Activated CD4-positive, alpha-beta T cell treated with anti-CD3 and anti-CD28 coated beads, Interleukin-2, amount 50 U/mL, for 16 hours (primary cell): ENCODE measurements around the gene CACNA1C.
"Not testable (repeated sequence)": the region's sequence is repeated elsewhere in the genome, so short reads cannot be mapped to it uniquely, and the experiment has no call there.

ENCODE experiments used
- DNase-seq: peaks from one replicate; pipeline ENCODE4 v3.0.0-alpha.2; 2020

The CACNA1C gene

DNA sequence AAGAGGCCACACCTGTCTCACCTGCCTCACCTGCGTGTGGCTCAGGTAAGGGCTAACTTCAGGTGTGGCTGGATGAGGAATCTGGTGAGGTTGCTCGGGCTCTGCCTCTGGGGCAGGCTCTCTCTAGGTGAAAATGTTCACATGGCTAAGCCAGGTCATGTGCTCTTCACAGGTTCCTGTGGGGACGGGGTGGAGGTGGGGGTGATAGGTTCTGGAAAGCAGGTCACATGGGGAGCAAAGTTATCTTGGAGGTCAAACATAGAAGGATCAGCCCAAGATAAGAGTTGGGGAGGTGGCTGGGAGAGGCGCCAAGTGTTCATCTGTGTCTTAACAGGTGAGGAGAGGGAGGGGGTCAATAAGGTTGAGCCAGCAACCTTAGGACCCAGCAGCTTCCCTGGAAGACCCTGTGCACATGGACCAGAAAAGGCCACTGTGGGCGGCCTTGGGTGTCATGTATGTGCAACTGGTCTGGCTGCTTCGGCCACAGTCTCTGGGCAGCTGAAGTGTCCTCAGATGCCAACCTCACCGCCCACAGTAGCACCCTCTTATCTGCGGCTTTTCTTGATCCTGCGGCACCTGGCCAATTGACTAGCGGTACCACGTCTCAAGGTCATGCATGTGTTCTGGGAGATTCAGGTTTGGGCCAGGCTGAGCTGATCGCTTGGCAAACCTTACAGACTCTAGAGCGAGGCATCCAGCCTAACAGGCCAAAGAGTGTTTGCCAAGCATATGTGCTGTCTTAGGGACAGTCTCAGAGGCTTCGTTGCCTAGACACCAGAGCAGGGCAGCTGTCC, 60.5 kb downstream of the CACNA1C start:
- no peak for DNase-seq

- no peak for DNase-seq
Measured at GRCh38 chr12:2114071-2114470, 61.3 kb downstream of the CACNA1C start.

GRCh38 chr12:2115101-2115845, 62.5 kb downstream of the CACNA1C start:
- no peak for DNase-seq

GRCh38 chr12:2117541-2117940, 64.8 kb downstream of the CACNA1C start:
- no peak for DNase-seq

GRCh38 chr12:2118061-2118460, 65.3 kb downstream of the CACNA1C start:
- DNase-seq: peak; percentile 5

DNA sequence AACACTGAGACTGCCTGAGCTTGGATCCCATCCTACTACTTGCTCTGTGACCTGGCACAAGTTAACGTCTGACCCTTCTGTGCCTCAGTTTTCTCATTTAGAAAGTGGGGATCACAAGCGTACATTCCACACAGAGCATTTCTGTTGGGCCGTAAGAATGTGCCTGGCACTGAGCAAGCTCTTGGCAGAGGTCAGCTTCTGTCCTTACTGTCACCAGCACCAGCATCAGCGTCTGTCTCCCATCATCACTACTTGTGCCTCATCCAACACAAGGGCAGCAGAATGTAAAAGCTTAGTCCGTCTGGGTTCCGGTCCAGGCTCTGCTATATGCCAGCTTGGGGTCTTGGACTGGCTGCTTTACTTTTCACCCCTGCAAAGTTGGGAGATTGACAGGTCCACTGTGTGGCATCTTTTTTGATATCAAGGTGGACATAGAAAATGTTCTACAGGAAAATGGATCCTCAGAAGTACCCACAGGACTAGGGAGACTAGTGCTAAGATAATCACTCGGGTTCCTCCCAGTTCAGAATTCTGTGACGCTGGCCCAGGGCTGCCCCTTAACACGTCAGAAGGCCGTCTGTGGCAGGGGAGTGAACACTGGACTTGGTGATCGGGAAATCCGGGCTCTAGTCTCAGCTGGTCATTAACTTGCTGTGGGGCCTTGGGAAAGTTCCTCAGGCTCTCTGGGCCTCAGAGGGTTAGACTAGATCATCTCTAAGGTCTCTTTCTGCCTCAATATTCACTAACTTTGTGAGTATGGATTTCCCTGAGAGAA, 65.9 kb downstream of the CACNA1C start:
- DNase-seq: no peak

GRCh38 chr12:2119266-2119665, 66.5 kb downstream of the CACNA1C start:
- DNase-seq: no peak

DNA sequence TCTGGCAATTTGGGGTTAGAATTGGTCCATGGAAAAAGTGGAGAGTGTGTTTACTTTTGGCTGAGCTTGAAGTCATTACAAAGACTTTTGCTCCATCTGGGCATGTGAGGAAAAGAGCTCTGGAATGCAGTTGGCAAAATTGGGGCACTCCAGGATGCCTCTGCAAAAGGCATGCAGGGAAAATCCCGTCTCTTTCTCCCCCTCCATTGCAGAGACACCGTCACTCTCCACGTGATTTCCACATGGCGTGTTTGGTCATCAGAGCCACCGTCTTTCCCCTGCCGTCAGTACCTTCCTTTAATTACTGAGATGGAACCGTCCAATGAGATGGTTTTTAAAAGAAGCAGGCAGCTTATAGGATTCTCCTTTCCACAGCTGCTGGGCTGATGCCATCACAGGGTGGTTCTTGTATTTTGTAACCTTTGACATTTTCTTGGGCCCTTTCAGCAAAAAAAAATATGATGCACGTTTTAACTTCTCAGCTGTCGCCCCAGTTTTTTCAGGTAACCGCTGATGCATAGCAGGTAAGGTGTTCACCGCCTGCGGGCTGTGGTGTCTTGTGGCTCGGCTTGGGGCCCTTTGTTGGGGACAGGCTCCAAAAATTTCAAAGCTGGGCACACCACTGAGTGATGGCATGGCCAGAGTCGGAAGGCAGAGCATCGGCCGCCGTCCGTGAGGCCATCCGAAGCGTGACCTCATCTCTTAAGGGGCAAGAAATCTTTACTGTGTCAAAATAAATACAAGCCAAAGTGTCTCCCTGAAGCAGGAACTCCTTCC, 68.4 kb downstream of the CACNA1C start:
- DNase-seq: no peak

- DNase-seq: no peak
Measured at GRCh38 chr12:2124466-2125023, 71.8 kb downstream of the CACNA1C start.

DNA sequence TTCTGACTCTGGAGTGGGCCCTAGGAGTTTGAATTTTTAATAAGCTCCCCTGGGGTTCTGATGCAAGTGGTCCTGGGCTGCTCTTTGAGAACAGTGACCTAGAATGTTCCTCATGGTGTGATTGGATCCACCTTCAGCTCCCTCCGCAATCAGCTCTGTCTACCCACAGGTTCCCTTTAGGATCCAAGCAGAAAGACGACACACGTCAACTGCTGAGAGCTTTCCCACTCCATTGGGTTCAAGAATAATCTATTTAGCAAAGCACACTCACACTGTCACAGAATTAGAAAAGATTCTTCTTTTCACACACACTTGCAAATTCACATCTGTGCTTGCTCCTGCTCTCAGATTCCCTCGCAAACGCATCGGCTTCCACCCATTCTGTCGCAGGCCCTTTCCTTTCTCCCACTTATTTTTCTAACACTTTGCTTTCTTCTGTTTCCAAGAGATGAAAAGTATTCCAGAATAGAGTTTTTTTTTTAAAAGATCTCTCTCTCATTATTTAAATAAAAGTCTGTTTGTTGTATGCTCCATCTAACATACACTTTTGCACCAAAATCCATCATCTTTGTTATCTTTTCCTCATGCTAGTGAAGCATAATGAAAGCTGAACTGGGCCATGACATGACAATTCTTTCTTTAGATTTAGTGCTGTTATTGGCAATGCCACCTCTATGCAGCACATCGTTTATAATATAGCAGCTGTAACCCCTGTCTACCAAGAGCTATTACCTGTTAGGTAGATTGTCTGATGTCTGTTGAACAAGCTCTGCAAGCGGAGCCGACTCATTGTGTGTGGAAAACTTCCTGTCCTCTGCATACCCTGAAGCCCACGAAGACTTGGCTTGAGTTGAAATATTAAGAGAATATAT, 73.1 kb downstream of the CACNA1C start:
- no peak for DNase-seq

GRCh38 chr12:2126676-2127406, 74.1 kb downstream of the CACNA1C start:
- DNase-seq: no peak

- DNase-seq: no peak
Measured at GRCh38 chr12:2129076-2129475, 76.3 kb downstream of the CACNA1C start.

DNA sequence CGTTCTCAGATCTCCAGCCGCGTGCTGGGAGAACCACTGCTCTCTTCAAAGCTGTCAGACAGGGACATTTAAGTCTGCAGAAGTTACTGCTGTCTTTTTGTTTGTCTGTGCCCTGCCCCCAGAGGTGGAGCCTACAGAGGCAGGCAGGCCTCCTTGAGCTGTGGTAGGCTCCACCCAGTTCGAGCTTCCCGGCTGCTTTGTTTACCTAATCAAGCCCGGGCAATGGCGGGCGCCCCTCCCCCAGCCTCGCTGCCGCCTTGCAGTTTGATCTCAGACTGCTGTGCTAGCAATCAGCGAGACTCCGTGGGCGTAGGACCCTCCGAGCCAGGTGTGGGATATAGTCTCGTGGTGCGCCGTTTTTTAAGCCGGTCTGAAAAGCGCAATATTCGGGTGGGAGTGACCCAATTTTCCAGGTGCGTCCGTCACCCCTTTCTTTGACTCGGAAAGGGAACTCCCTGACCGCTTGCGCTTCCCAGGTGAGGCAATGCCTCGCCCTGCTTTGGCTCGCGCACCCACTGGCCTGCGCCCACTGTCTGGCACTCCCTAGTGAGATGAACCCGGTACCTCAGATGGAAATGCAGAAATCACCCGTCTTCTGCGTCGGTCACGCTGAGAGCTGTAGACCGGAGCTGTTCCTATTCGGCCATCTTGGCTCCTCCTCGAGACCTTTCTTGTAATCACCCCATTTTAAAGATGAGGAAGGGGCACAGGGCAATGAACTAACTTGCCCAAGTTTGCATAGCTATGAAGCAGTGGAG, 83.1 kb downstream of the CACNA1C start:
- not testable (repeated sequence) for DNase-seq

GRCh38 chr12:2136901-2137300, 84.1 kb downstream of the CACNA1C start:
- no peak for DNase-seq

DNA sequence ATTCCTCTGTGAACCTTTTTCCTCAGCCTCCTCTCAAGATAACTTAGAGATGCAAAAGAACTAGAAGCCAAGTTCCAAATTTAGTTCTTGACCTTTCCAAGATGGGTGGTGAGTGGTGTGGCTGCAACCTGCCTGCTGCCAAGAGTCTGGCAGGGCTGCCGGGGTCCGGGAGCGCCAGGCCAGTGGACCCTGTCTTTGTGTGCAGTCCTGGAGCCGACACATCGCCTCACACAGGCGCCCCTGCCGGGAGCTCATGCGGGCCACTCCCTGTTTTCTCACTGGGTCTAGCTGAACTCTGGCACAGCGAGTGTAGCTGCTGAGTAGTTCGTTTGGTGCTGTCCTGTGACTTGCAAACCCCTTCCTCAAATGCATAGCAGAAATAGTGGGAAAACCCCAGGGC, 84.9 kb downstream of the CACNA1C start:
- DNase-seq: no peak

- no peak for DNase-seq
Measured at GRCh38 chr12:2138294-2138693, 85.5 kb downstream of the CACNA1C start.

- DNase-seq: no peak
Measured at GRCh38 chr12:2138871-2139308, 86.1 kb downstream of the CACNA1C start.

DNA sequence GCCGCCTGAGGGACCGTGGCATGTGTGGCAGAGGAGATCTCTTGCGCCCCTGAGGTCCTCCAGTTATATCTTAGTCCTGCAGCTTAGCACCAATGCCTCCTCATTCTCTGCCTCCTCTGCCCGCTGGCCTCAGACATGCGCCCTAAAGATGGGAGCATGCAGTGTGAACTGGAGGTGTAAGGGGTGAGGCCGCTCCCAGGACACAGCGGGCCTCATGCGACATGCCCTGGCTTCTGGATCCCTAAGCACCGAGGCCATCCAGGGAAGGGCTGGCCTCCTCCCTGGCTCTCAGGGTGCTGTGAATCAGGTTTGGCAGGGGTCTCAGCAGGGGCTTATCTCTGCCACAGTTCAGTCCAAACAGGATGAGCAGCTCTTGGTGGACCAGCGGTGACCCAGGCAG, 86.9 kb downstream of the CACNA1C start:
- DNase-seq: no peak

- no peak for DNase-seq
Measured at GRCh38 chr12:2140858-2141519, 88.2 kb downstream of the CACNA1C start.
